Small intestine (tissue), 7 donors: ENCODE measurements around the gene ERC2. TPM values are rescaled to one million over a fixed set of nuclear protein-coding genes. Genes with fewer than 3 reads are reported as not detected.

Source experiments
- DNase-seq, 2 donors: peaks; one replicate each; pipeline versions ENCODE4 v3.0.0 to v3.0.0-alpha.2; 2013
- FAIRE-seq: peaks from 2 replicates; lab custom pipeline; 2012; peaks lifted over from hg19 to GRCh38; lab: Jason Lieb, UNC
- H3K27ac ChIP-seq, 3 donors: one replicate each; pipeline ENCODE4 v1.5.1; 2013; ENCODE audit warnings: low read length in 2 of 3, mild to moderate bottlenecking in 2 of 3, control low read depth in 1 of 3, inconsistent platforms in 1 of 3, low read depth in 1 of 3, moderate library complexity in 1 of 3
- H3K27me3 ChIP-seq, 3 donors: one replicate each; pipeline ENCODE4 v1.6.1; 2013; ENCODE audit warnings: low read length in 3 of 3, inconsistent platforms in 1 of 3; ENCODE audit not compliant: control insufficient read depth in 3 of 3, insufficient read depth in 3 of 3
- H3K36me3 ChIP-seq, 3 donors: one replicate each; pipeline ENCODE4 v1.6.1; 2013; ENCODE audit warnings: low read length in 3 of 3, inconsistent platforms in 1 of 3, low read depth in 1 of 3, mild to moderate bottlenecking in 1 of 3, moderate library complexity in 1 of 3; ENCODE audit not compliant: control insufficient read depth in 3 of 3, insufficient read depth in 2 of 3
- H3K4me1 ChIP-seq, 3 donors: one replicate each; pipeline ENCODE4 v1.6.1; 2013; ENCODE audit warnings: low read length in 2 of 3, inconsistent platforms in 1 of 3, low read depth in 1 of 3, mild to moderate bottlenecking in 1 of 3, moderate library complexity in 1 of 3; ENCODE audit not compliant: control insufficient read depth in 3 of 3, insufficient read depth in 2 of 3
- H3K4me3 ChIP-seq, 3 donors: one replicate each; pipeline ENCODE4 v1.5.1; 2013; ENCODE audit warnings: low read length in 3 of 3, control low read depth in 1 of 3, inconsistent platforms in 1 of 3, low read depth in 1 of 3, mild to moderate bottlenecking in 1 of 3, moderate library complexity in 1 of 3
- H3K9me3 ChIP-seq, 2 donors: one replicate each; pipeline ENCODE4 v1.6.1; 2013; ENCODE audit warnings: low read depth in 1 of 2, low read length in 1 of 2; ENCODE audit not compliant: control insufficient read depth in 2 of 2, insufficient read depth in 1 of 2
- WGBS, 3 donors: extraction: QIAGEN DNeasy Blood & Tissue Kit; methylation state at CpG; one replicate each; pipeline ENCODE4 v1.1.7; 2013; 5-methylcytosine and 5-hydroxymethylcytosine counted together
- polyA plus RNA-seq, 4 donors: library from polyadenylated mRNA; stranded (reverse) in 3 of 4; unstranded in 1 of 4; fragments of 200-250 nt in 3 of 4; fragments of 120-200 nt in 1 of 4; gene quantifications; one replicate each; pipeline versions ENCODE4 v1.2.1 to v1.2.3, GENCODE V29; 2013
- donor health status: healthy with polysubstance abuse.
- donor health status: control.
- donor health status: control.
- donor health status: Bipolar disorder and iron deficiency.
- donor health status: healthy.

The ERC2 gene
- polyA plus RNA-seq, 4 donors: 0.73 to 2.0 TPM; not detected in 2

DNA sequence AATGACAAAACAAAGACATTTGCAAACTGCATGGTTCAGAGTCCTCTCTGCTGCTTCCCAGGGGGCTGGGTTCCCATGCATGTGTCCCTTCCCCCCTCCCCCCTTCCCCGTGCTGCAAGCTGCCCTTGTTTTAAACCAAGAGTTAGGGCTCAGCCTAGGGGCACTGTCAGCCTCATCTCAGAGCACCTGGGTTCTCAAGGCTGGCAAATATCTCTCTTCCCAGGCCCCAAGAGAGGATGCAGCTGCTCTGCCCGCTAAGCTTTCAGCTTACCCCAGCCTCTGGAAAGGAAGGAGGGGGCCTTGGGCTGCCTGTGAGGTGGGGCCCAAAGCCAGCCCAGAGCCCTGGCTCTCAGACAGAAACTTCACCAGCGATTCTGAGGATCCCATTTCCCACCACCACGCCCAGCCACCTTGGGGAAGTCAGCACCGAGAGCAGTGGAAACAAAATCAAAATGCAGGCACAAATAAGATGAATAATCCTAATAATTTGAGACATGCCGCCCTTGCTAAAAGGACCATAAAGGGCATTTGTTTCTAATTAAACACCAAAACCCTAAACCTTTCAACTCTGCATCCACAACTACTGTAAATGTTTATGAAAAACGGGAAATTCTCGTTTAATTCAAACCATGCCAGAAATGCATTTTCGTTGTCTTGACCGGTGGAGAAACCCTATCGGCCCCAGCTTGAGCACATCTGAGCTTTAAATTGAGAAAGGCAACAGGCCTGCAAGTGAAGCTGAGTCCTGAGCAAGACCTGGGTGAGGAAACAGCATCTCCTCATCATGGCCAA, 913.4 kb downstream of the ERC2 start:
- H3K9me3 ChIP-seq: no peaks in the 10 kb centered on the region
- 59 to 70% (median 65%) methylated on average over 11 of the region's 11 CpGs for WGBS, 3 donors
- H3K4me3 ChIP-seq: no peak overlapping the region
- peaks cover 0 to 6% (median 0%) of the 10 kb centered on the region in 3 donors for H3K4me1 ChIP-seq
- no peaks in the 10 kb centered on the region for H3K36me3 ChIP-seq
- no peak for FAIRE-seq
- H3K27me3 ChIP-seq: no peaks in the 10 kb centered on the region
- H3K27ac ChIP-seq: no peak overlapping the region
- no peak for DNase-seq

- Histone ChIP-seq H3K27ac (no peak overlapping the region), H3K4me3 (no peak overlapping the region), H3K4me1 (peaks cover 0 to 6% (median 0%) of the 10 kb centered on the region in 3 donors), H3K36me3 (no peaks in the 10 kb centered on the region), H3K27me3 (no peaks in the 10 kb centered on the region), H3K9me3 (no peaks in the 10 kb centered on the region)
- WGBS, 3 donors: 73 to 85% (median 74%) methylated on average over 3 of the region's 3 CpGs
- FAIRE-seq: no peak
- DNase-seq: no peak
These were observed 916.6 kb downstream of the ERC2 start for GRCh38 chr3:55551644-55552043.

- Histone ChIP-seq H3K27ac (no peak overlapping the region), H3K4me1 (peaks cover 0 to under 1% (median 0%) of the 10 kb centered on the region in 3 donors), H3K36me3 (no peaks in the 10 kb centered on the region), H3K27me3 (no peaks in the 10 kb centered on the region), H3K4me3 (no peak overlapping the region), H3K9me3 (no peaks in the 10 kb centered on the region)
- no peak for DNase-seq
- WGBS, 3 donors: 67 to 72% (median 68%) methylated on average over 6 of the region's 6 CpGs
- FAIRE-seq: no peak
These were observed 919.1 kb downstream of the ERC2 start for GRCh38 chr3:55549177-55549576.

GRCh38 chr3:55546866-55547669, 921.2 kb downstream of the ERC2 start:
- no peaks in the 10 kb centered on the region for H3K27me3 ChIP-seq
- H3K36me3 ChIP-seq: no peaks in the 10 kb centered on the region
- no peaks in the 10 kb centered on the region for H3K9me3 ChIP-seq
- no peaks in the 10 kb centered on the region for H3K4me1 ChIP-seq
- FAIRE-seq: no peak
- H3K4me3 ChIP-seq: no peak overlapping the region
- H3K27ac ChIP-seq: no peak overlapping the region
- DNase-seq: no peak
- WGBS, 3 donors: 76 to 84% (median 79%) methylated on average over 22 of the region's 22 CpGs

DNA sequence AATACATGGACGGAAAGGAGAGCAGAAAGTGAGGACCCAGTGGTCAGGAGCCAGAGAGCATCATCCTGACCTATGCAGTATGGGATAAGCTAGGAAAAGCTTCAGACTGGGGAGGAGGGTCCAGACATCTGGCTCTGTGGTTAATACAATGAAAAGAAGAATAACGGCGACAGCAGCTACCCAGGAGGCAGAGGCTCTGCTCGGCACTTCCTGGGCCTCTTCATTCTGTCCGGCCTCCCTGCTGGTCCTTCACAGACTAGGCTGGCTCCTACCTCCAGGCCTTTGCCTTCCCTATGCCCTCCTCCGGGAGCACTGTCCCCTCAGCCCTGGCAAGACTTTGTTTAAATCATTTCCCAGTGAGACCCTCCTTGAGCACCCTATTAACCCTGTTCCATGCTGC, 922.3 kb downstream of the ERC2 start:
- FAIRE-seq: no peak
- Histone ChIP-seq H3K36me3 (no peaks in the 10 kb centered on the region), H3K4me3 (no peak overlapping the region), H3K27ac (no peak overlapping the region), H3K27me3 (no peaks in the 10 kb centered on the region), H3K9me3 (no peaks in the 10 kb centered on the region), H3K4me1 (no peaks in the 10 kb centered on the region)
- DNase-seq: no peak
- WGBS, 3 donors: 79 to 90% (median 83%) methylated on average over 6 of the region's 6 CpGs

GRCh38 chr3:55544219-55544618, 924.0 kb downstream of the ERC2 start:
- no peak overlapping the region for H3K27ac ChIP-seq
- FAIRE-seq (no peak), DNase-seq (no peak)
- H3K9me3 ChIP-seq: no peaks in the 10 kb centered on the region
- no peaks in the 10 kb centered on the region for H3K27me3 ChIP-seq
- no peaks in the 10 kb centered on the region for H3K4me1 ChIP-seq
- no peaks in the 10 kb centered on the region for H3K36me3 ChIP-seq
- no peak overlapping the region for H3K4me3 ChIP-seq
- WGBS, 3 donors: 46 to 53% (median 47%) methylated on average over 3 of the region's 3 CpGs

DNA sequence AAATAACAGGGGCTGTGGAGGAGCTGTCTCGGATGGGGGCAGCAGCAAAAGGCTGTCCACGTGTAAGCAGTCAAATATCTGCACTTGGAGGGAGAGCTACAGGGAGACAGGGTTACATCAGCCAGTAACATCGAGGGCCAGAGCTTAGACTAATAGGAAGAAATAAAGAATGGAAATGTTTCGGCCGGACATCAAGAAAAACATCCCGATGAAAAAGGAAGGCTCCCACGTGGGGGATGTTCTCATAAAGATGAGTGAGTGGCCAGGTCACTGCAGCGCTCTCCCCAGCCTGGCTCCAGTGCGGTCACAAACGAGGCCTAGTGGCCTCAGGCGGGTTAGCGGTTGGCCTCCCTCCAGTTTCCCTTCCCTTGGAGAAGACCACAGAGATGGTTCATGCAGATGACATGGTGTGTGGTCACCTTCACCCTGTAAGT, 925.1 kb downstream of the ERC2 start:
- FAIRE-seq: no peak

DNA sequence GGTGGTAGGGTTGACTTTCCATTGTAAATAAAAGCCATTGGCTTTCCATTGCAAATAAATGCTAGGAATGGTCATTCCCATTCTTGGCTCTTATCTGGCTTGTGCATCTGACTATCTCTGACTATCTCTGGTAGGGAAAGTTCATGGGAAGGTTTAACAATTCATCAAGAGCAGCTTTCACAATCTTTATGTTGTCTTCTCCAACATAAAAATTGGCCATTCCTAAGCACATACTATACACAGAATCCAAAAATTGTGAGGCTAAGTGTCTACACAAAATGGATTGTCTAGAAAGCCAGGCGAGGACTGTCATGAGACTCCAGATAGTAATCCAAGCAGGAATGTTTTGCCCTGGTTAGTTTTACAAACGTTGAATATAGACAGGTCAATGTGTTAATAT, 926.8 kb downstream of the ERC2 start:
- DNase-seq: no peak
- FAIRE-seq: no peak
- no peak overlapping the region for H3K27ac ChIP-seq
- 27 to 36% (median 27%) methylated on average over 2 of the region's 2 CpGs for WGBS, 3 donors
- H3K4me3 ChIP-seq: no peak overlapping the region
- H3K36me3 ChIP-seq: no peaks in the 10 kb centered on the region
- no peaks in the 10 kb centered on the region for H3K4me1 ChIP-seq
- H3K27me3 ChIP-seq: no peaks in the 10 kb centered on the region
- no peaks in the 10 kb centered on the region for H3K9me3 ChIP-seq

More for the DNA sequence above, 925.1 kb downstream of the ERC2 start:
- H3K27ac ChIP-seq: no peak overlapping the region
- WGBS, 3 donors: 81 to 86% (median 82%) methylated on average over 12 of the region's 12 CpGs
- H3K4me1 ChIP-seq: no peaks in the 10 kb centered on the region
- no peak overlapping the region for H3K4me3 ChIP-seq
- no peaks in the 10 kb centered on the region for H3K9me3 ChIP-seq
- H3K27me3 ChIP-seq: no peaks in the 10 kb centered on the region
- no peaks in the 10 kb centered on the region for H3K36me3 ChIP-seq
- no peak for DNase-seq
